ENCODE results near the gene ATAD1. TPM values are rescaled to one million over a fixed set of nuclear protein-coding genes. Genes with fewer than 3 reads are reported as not detected.
A peak's percentile ranks its signal among the peaks of the same experiment; 100 is the strongest.

ATAD1 gene
- total and polyA plus RNA-seq, 8 donors, result 47.6 to 65.0 (median 50.4) TPM

DNA sequence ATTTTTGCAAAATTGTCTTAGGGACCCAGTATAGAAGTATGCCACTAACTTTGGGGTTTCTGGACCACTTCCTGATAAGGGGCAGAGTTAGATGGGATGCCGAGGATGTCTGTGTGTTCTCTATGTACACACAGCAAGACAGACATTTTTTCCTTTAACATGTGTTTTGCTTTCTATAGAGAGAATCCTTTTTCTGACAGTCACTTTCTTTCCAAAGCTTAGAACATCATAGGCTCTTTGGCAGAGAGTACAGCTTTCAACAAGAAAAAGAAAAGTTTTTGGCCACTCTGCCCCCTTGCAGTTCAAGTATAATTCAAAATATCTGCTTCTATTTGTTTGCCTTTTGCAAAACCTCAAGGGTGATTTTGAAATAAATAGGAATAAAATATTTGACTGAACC, 114.3 kb downstream of the ATAD1 start:
- TF ChIP-seq, protein P1, sequence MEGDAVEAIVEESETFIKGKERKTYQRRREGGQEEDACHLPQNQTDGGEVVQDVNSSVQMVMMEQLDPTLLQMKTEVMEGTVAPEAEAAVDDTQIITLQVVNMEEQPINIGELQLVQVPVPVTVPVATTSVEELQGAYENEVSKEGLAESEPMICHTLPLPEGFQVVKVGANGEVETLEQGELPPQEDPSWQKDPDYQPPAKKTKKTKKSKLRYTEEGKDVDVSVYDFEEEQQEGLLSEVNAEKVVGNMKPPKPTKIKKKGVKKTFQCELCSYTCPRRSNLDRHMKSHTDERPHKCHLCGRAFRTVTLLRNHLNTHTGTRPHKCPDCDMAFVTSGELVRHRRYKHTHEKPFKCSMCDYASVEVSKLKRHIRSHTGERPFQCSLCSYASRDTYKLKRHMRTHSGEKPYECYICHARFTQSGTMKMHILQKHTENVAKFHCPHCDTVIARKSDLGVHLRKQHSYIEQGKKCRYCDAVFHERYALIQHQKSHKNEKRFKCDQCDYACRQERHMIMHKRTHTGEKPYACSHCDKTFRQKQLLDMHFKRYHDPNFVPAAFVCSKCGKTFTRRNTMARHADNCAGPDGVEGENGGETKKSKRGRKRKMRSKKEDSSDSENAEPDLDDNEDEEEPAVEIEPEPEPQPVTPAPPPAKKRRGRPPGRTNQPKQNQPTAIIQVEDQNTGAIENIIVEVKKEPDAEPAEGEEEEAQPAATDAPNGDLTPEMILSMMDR (IDR thresholded peaks at IDR 0.05), result no peak
- no peaks in the 10 kb centered on the region for H3K27me3 ChIP-seq
- intact Hi-C loops (cut with DNase I), result no loop called here
- H3K36me3 ChIP-seq, result no peaks in the 10 kb centered on the region
- H3K27ac ChIP-seq, result no peak overlapping the region
- DNase-seq (peak in 2 of 4 donors; percentile 27 to 42), ATAC-seq (no peak)
- H3K4me3 ChIP-seq, result no peak overlapping the region
- peaks cover 0 to 5% of the 10 kb centered on the region in 2 donors for H3K4me1 ChIP-seq
- H3K9me3 ChIP-seq, result no peaks in the 10 kb centered on the region

- Histone ChIP-seq H3K36me3 (no peaks in the 10 kb centered on the region), H3K4me1 (peaks cover 0 to 5% of the 10 kb centered on the region in 2 donors), H3K9me3 (no peaks in the 10 kb centered on the region), H3K27me3 (no peaks in the 10 kb centered on the region), H3K27ac (no peak overlapping the region), H3K4me3 (no peak overlapping the region)
- TF ChIP-seq, protein P1 (IDR thresholded peaks at IDR 0.05), result no peak
- DNase-seq (no peak), ATAC-seq (no peak)
- intact Hi-C loops (cut with DNase I), result no loop called here
Measured at GRCh38 chr10:87702973-87703294, 115.1 kb downstream of the ATAD1 start.

DNA sequence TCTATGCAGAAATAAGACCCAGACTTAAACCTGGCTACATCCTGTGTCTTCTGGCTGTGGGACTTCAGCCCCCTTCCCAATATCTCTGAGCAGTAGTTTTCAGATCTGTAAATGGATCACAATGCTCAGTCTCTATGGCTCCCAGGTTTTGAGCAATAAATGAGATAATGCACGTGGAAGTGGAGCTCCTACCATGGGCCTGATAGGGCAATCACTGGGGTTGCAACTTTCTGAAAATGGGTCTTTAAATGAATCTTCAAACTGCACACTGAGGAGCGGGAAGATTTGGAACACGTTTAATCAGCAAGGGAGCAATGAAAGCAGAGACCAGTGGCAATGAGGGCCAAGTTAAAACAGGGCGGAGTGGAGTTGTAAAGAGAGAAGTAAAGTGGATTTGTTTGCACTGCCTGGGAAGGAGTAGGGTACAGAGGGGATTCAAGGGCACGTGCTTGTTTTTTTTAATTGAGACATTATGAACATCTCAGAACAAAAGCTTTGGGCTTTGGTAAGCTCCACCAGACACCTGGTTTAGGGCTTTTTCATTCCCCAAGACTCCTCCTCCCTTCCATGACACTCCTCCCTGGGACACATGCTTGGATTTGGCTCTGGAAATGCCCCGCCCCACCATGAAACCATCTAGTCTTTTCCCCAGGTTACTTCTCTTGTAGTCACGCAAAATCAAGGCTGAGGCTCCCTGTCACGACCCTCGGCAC, 115.6 kb downstream of the ATAD1 start:
- no peak for ATAC-seq
- Histone ChIP-seq H3K4me3 (no peak overlapping the region), H3K36me3 (no peaks in the 10 kb centered on the region), H3K27me3 (no peaks in the 10 kb centered on the region), H3K27ac (no peak overlapping the region), H3K9me3 (no peaks in the 10 kb centered on the region), H3K4me1 (peaks cover 0 to 5% of the 10 kb centered on the region in 2 donors)
- intact Hi-C loops (cut with DNase I), result no loop called here
- DNase-seq, result no peak
- TF ChIP-seq, protein P1 (IDR thresholded peaks at IDR 0.05), result no peak

Other genes starting within 250 kb of the ATAD1 start
- gene PAPSS2, start 158.3 kb downstream of the ATAD1 start, total RNA-seq, result 100 to 1,000 TPM; 114 to 183 TPM
- 10 to 100 TPM; 49.0 to 61.1 (median 56.3) TPM for gene PAPSS2, start 158.3 kb downstream of the ATAD1 start, polyA plus RNA-seq (ENCODE audit: insufficient read length in 6 of 6)
- gene KLLN, start 45.3 kb upstream of the ATAD1 start, total RNA-seq, result under 1 TPM; 0.58 to 0.65 TPM
- gene KLLN, start 45.3 kb upstream of the ATAD1 start, polyA plus RNA-seq (ENCODE audit: insufficient read length in 6 of 6), result 1 to 10 TPM in 5 of 6 donors, under 1 TPM in 1; 0.98 to 1.5 (median 1.3) TPM
- 100 to 1,000 TPM in 1 of 2 donors, 10 to 100 TPM in 1; 97.1 to 118 TPM for gene PTEN, start 45.4 kb upstream of the ATAD1 start, total RNA-seq
- gene PTEN, start 45.4 kb upstream of the ATAD1 start, polyA plus RNA-seq (ENCODE audit: insufficient read length in 6 of 6), result 100 to 1,000 TPM; 113 to 140 (median 124) TPM

Data from left lung (tissue), 10 donors.